H1 (cell line): ENCODE data around the gene DTWD1. TPM values are rescaled to one million over a fixed set of nuclear protein-coding genes. Genes with fewer than 3 reads are reported as not detected.

Experiments
- BACH1 ChIP-seq: IDR thresholded peaks from 2 replicates; pipeline ENCODE4 v1.6.1; 2012; ENCODE audit warnings: low read length, improper control_type of control experiment
- CHD2 ChIP-seq: IDR thresholded peaks from 2 replicates; pipeline ENCODE4 v1.6.1; 2012; ENCODE audit warnings: low read length, improper control_type of control experiment
- GABPA ChIP-seq: IDR thresholded peaks from 2 replicates; pipeline ENCODE4 v1.6.1; 2011; ENCODE audit warnings: mild to moderate bottlenecking, low read length, moderate library complexity, borderline replicate concordance; ENCODE audit not compliant: insufficient read depth
- PHF8 ChIP-seq: fragments of 200-600 bp; sonication (generic); conservative IDR thresholded peaks from 2 replicates; pipeline ENCODE4 v1.7.1; 2012; ENCODE audit warnings: low read depth, mild to moderate bottlenecking, inconsistent platforms, low read length, moderate library complexity
- POLR2A ChIP-seq, 2 experiments: IDR thresholded peaks; 1 replicate in 1 of 2; 2 replicates in 1 of 2; pipeline ENCODE4 v1.6.1; 2011; ENCODE audit warnings: low read depth in 2 of 2, low read length in 2 of 2, mild to moderate bottlenecking in 2 of 2; ENCODE audit errors: control extremely low read depth in 1 of 2
- SAP30 ChIP-seq: fragments of 300-600 bp; sonication (generic); IDR thresholded peaks from 2 replicates; pipeline ENCODE4 v1.7.1; 2012; ENCODE audit warnings: low read length, moderate library complexity, mild to moderate bottlenecking, inconsistent platforms; ENCODE audit not compliant: insufficient read depth, insufficient replicate concordance
- SUZ12 ChIP-seq: fragments of 200-600 bp; sonication (generic); IDR thresholded peaks from 2 replicates; pipeline ENCODE4 v1.6.1; 2012; ENCODE audit warnings: mild to moderate bottlenecking, inconsistent platforms, low read length, moderate library complexity, mixed read lengths
- polyA plus RNA-seq, 7 experiments: library from polyadenylated mRNA; depleted of rRNA in 3 of 7; stranded (reverse) in 5 of 7; unstranded in 2 of 7; fragments of >200 nt in 5 of 7; fragments of 200-250 nt in 2 of 7; gene quantifications; 1 replicate in 5 of 7; 2 replicates in 1 of 7; 4 replicates in 1 of 7; pipeline versions ENCODE4 v1.2.1 to v1.2.3, GENCODE V29; 2011 to 2013; ENCODE audit warnings: missing spikeins in 2 of 7, mixed read lengths in 2 of 7
- total RNA-seq: library from RNA; stranded (reverse); fragmentation: NEBNext Ultra II Directional; extraction: Animal tissue kit (Norgen Biotek cat#: 25700); gene quantifications from 2 replicates; pipeline ENCODE4 v1.2.1, GENCODE V29; 2021
- TF ChIP-seq, protein P1 (sequence below): fragments of 300-600 bp; sonication (generic); IDR thresholded peaks from 2 replicates; pipeline ENCODE4 v1.7.1; 2012; ENCODE audit warnings: low read length, moderate library complexity, mild to moderate bottlenecking, inconsistent platforms; ENCODE audit not compliant: insufficient replicate concordance

The DTWD1 gene
- total and polyA plus RNA-seq, 2 of the 8 experiments (the other 6 are each of a cell fraction or from before 2014, with no cell fraction given): 10.4 to 32.4 TPM

DNA sequence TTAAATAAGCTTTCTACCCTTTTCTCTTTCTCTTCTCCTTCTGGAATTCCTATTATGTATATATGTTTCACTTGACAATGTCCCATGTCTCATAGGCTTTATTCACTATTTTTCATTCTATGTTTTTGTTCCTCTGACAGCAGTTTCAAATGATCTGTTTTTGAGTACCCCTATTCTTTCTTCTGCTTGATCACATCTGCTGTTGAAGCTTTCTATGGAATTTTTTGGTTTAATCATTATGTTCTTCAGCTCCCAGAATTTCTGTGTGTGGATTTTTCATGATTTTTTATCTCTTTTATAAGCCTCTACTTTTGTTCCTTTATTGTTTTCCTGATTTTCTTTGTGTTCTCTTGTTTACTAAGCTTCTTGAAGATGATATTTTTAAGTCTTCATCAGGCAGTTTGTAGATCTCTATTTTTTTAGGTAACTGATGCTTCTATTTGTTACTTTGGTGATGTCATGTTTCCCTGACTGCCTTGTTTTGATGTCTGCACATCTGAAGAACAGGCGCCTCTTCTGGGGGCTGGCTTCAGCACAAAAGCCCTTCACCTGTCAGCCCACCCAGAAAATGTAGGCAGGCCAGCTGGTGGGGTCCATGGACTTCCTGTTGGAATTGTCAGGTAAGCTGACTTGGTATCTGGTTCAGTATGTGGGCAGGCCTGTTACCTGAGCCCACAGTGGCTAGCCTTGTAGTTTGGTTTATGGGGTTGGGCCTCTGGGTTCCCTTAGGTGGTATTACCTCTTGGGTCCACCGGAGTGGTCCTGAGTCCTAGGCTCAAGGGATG lies 16.0 kb upstream of the DTWD1 start (continued):
- no peak for TF ChIP-seq BACH1
- no peak for TF ChIP-seq CHD2
- TF ChIP-seq SUZ12: no peak
- TF ChIP-seq GABPA: no peak
- TF ChIP-seq POLR2A (IDR thresholded peaks at IDR 0.05; ENCODE audit: control extremely low read depth in 1 of 2, low read depth in 2 of 2, low read length in 2 of 2): no peak
- TF ChIP-seq, protein P1, sequence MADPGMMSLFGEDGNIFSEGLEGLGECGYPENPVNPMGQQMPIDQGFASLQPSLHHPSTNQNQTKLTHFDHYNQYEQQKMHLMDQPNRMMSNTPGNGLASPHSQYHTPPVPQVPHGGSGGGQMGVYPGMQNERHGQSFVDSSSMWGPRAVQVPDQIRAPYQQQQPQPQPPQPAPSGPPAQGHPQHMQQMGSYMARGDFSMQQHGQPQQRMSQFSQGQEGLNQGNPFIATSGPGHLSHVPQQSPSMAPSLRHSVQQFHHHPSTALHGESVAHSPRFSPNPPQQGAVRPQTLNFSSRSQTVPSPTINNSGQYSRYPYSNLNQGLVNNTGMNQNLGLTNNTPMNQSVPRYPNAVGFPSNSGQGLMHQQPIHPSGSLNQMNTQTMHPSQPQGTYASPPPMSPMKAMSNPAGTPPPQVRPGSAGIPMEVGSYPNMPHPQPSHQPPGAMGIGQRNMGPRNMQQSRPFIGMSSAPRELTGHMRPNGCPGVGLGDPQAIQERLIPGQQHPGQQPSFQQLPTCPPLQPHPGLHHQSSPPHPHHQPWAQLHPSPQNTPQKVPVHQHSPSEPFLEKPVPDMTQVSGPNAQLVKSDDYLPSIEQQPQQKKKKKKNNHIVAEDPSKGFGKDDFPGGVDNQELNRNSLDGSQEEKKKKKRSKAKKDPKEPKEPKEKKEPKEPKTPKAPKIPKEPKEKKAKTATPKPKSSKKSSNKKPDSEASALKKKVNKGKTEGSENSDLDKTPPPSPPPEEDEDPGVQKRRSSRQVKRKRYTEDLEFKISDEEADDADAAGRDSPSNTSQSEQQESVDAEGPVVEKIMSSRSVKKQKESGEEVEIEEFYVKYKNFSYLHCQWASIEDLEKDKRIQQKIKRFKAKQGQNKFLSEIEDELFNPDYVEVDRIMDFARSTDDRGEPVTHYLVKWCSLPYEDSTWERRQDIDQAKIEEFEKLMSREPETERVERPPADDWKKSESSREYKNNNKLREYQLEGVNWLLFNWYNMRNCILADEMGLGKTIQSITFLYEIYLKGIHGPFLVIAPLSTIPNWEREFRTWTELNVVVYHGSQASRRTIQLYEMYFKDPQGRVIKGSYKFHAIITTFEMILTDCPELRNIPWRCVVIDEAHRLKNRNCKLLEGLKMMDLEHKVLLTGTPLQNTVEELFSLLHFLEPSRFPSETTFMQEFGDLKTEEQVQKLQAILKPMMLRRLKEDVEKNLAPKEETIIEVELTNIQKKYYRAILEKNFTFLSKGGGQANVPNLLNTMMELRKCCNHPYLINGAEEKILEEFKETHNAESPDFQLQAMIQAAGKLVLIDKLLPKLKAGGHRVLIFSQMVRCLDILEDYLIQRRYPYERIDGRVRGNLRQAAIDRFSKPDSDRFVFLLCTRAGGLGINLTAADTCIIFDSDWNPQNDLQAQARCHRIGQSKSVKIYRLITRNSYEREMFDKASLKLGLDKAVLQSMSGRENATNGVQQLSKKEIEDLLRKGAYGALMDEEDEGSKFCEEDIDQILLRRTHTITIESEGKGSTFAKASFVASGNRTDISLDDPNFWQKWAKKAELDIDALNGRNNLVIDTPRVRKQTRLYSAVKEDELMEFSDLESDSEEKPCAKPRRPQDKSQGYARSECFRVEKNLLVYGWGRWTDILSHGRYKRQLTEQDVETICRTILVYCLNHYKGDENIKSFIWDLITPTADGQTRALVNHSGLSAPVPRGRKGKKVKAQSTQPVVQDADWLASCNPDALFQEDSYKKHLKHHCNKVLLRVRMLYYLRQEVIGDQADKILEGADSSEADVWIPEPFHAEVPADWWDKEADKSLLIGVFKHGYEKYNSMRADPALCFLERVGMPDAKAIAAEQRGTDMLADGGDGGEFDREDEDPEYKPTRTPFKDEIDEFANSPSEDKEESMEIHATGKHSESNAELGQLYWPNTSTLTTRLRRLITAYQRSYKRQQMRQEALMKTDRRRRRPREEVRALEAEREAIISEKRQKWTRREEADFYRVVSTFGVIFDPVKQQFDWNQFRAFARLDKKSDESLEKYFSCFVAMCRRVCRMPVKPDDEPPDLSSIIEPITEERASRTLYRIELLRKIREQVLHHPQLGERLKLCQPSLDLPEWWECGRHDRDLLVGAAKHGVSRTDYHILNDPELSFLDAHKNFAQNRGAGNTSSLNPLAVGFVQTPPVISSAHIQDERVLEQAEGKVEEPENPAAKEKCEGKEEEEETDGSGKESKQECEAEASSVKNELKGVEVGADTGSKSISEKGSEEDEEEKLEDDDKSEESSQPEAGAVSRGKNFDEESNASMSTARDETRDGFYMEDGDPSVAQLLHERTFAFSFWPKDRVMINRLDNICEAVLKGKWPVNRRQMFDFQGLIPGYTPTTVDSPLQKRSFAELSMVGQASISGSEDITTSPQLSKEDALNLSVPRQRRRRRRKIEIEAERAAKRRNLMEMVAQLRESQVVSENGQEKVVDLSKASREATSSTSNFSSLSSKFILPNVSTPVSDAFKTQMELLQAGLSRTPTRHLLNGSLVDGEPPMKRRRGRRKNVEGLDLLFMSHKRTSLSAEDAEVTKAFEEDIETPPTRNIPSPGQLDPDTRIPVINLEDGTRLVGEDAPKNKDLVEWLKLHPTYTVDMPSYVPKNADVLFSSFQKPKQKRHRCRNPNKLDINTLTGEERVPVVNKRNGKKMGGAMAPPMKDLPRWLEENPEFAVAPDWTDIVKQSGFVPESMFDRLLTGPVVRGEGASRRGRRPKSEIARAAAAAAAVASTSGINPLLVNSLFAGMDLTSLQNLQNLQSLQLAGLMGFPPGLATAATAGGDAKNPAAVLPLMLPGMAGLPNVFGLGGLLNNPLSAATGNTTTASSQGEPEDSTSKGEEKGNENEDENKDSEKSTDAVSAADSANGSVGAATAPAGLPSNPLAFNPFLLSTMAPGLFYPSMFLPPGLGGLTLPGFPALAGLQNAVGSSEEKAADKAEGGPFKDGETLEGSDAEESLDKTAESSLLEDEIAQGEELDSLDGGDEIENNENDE: no peak
- TF ChIP-seq PHF8: no peak
- TF ChIP-seq SAP30: no peak
